ENCODE measurements around the gene AIG1.
A peak's percentile ranks its signal among the peaks of the same experiment; 100 is the strongest.

Gene AIG1

GRCh38 chr6:143268439-143268838 is 207.8 kb downstream of the AIG1 start:
- TF ChIP-seq CTCF (IDR thresholded peaks at IDR 0.05; ENCODE audit: low read depth, low read length): no peak
- DNase-seq (ENCODE audit: extremely low read depth, low read depth): no peak

- no peak for TF ChIP-seq CTCF (IDR thresholded peaks at IDR 0.05; ENCODE audit: low read depth, low read length)
- no peak for DNase-seq (ENCODE audit: extremely low read depth, low read depth)
These were observed 209.3 kb downstream of the AIG1 start for GRCh38 chr6:143270026-143270425.

GRCh38 chr6:143271024-143271423 is 210.3 kb downstream of the AIG1 start:
- no peak for TF ChIP-seq CTCF (IDR thresholded peaks at IDR 0.05; ENCODE audit: low read depth, low read length)
- DNase-seq (ENCODE audit: extremely low read depth, low read depth): peak; percentile 65

- DNase-seq (ENCODE audit: extremely low read depth, low read depth): no peak
- TF ChIP-seq CTCF (IDR thresholded peaks at IDR 0.05; ENCODE audit: low read depth, low read length): no peak
These were observed 215.7 kb downstream of the AIG1 start for GRCh38 chr6:143276436-143276835.

- DNase-seq (ENCODE audit: extremely low read depth, low read depth): no peak
- peak; percentile 20 for TF ChIP-seq CTCF (IDR thresholded peaks at IDR 0.05; ENCODE audit: low read depth, low read length)
These were observed 218.7 kb downstream of the AIG1 start for GRCh38 chr6:143279385-143279784.

GRCh38 chr6:143283887-143284645 is 223.4 kb downstream of the AIG1 start:
- peak; percentile 27 for DNase-seq (ENCODE audit: extremely low read depth, low read depth)
- TF ChIP-seq CTCF (IDR thresholded peaks at IDR 0.05; ENCODE audit: low read depth, low read length): no peak

GRCh38 chr6:143286251-143286795 is 225.6 kb downstream of the AIG1 start:
- no peak for TF ChIP-seq CTCF (IDR thresholded peaks at IDR 0.05; ENCODE audit: low read depth, low read length)
- no peak for DNase-seq (ENCODE audit: extremely low read depth, low read depth)

Measured in AG09319 (cell line).